GM18909 (cell line): ENCODE results near the gene ADGRD2.
A peak's percentile ranks its signal among the peaks of the same experiment; 100 is the strongest.
"Not testable (repeated sequence)": the region's sequence is repeated elsewhere in the genome, so short reads cannot be mapped to it uniquely, and the experiment has no call there.

Experiments used
- ATAC-seq: cut with Tn5 transposase; IDR thresholded peaks from one replicate; pipeline ENCODE4 v1.9.1; 2021; ENCODE audit warnings: mild to moderate bottlenecking; ENCODE audit not compliant: unreplicated experiment, poor library complexity

ADGRD2 gene, protein sequence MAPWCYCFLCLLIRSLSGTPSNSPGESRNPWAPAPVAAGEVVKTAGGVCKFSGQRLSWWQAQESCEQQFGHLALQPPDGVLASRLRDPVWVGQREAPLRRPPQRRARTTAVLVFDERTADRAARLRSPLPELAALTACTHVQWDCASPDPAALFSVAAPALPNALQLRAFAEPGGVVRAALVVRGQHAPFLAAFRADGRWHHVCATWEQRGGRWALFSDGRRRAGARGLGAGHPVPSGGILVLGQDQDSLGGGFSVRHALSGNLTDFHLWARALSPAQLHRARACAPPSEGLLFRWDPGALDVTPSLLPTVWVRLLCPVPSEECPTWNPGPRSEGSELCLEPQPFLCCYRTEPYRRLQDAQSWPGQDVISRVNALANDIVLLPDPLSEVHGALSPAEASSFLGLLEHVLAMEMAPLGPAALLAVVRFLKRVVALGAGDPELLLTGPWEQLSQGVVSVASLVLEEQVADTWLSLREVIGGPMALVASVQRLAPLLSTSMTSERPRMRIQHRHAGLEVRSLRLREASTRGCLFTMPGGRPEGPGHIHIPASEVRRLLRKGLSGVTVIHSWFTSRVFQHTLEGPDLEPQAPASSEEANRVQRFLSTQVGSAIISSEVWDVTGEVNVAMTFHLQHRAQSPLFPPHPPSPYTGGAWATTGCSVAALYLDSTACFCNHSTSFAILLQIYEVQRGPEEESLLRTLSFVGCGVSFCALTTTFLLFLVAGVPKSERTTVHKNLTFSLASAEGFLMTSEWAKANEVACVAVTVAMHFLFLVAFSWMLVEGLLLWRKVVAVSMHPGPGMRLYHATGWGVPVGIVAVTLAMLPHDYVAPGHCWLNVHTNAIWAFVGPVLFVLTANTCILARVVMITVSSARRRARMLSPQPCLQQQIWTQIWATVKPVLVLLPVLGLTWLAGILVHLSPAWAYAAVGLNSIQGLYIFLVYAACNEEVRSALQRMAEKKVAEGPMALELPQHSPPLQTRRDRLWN

DNA sequence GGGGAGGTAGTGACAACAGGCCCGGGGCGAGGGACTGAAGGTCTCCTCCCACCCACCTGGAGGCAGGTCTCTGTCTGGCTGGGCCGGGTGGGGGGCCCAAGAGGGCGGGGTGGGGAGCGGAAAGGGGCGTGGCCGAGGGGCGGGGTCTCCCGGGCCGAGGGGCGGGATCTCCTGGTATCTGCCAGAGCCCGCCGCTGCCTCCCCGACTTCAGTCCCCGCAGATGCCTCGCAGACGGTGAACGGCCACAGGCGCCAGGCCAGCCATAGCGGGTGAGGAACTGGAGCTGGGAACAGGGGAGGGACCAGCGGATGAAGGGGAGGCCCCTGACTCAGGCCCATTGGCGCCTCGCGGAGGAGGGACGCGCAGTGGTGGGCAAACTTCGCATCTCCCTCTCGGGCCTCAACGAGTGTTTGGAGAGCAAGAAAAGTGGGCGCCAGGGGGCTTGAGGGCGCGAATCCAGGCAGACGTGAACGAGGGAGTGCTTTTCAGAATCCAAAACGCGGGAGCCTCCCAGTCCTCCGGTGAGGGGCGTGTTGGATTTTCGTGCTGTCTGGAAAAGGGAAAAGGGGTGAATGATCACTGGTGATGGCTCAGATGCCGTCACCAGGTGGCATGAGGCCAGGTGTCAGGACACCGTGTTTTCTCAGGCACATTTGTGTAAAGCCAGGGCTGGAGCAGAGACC, at the start of gene ADGRD2:
ADGRD2 (plus strand) TSS at position 211 of the 684 bp plus-strand sequence. CDS start 1,216 bp downstream, outside the sequence.
- ATAC-seq = no peak

DNA sequence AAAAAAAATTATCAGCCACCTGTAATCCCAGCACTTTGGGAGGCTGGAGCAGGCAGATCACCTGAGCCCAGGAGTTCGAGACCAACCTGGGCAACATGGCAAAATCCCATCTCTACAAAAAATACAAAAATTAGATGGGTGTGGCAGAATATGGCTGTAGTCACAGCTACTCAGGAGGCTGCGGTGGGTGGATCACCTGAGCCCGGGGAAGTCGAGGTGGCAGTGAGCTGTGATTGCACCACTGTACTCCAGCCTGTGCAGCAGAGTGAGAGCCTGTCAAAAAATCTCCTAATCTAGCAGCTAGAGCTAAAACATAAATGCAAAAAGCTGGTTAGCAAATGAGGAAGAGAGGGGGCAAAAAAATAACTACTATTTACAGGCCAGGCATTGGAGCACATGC, 47.0 kb upstream of the ADGRD2 start:
- ATAC-seq = no peak

DNA sequence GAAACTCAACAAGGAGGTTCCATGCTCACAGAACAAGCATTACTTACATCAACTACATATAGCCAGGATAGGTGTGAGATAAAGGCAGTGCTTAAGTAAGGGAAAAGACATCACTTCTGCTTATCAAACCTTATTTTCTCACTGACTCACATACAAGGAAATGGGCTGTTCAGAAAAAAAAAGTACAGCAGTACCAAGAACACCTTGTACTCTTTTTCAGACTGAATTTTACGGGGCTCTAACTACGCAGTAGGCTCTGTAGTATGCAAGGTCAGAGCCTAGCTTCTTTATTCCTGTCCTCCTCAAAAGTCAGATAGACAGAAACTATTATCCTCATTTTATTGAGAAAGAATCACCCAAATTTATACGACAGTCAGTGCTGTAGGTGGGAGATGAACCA, 40.8 kb upstream of the ADGRD2 start:
- ATAC-seq = no peak

DNA sequence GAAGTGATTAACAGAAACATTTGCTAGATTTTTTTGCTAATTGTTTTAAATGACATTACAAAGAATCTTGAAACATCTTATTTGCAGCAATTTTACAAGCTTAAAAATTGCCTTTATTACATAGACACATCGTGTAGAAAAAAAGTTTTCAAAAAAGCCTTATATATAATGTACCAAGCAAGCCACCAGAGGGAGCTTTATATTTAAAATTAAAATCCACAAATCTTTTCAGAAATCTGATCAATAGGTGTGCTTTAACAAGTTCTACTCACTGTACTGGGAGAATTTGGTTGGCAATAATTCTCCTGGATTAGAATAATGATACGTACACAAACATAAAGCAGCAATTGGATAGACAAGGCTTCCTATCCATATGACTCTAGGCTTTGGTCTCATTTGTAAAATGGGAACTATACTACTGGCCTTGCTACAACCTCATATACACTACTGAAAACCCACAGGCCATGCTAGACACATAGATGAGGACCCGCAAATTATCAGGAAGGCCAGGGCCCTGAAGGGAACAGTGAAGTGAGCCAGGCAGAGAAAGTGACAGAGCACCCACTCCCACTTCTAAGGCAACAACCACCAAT, 39.8 kb upstream of the ADGRD2 start:
- no peak for ATAC-seq

DNA sequence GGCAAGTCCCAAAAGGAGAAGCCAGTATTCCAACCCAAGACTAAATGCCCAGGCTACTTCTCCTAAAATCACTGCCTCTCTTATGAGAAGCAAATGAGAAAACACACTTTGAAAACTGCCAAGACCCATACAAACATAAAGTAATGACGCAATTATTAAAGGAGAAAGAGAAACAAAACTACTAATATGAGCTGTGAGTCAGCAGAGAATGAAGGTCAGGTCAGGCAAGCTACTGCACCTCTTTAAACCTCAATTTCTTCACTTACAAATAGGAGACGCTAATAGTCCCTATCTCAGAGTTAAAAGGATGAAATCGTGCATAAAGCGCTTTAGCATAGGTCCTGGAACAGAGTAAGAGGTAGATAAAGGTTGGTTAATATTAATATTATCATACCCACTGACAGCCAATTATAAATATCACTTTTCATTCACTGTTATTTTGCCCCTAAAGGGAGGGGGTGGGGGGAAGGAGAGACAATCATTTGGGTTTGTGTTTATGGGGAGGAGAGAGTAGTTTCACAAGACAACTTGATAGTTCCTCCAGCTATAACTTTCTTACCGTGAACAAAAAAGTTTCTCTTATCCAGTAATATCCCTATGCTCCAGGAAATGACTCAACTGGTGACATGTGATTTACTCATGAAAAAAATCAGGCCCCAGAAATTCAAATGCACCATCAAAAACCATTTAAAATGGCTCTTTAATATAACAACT, 38.6 kb upstream of the ADGRD2 start:
- ATAC-seq = no peak

DNA sequence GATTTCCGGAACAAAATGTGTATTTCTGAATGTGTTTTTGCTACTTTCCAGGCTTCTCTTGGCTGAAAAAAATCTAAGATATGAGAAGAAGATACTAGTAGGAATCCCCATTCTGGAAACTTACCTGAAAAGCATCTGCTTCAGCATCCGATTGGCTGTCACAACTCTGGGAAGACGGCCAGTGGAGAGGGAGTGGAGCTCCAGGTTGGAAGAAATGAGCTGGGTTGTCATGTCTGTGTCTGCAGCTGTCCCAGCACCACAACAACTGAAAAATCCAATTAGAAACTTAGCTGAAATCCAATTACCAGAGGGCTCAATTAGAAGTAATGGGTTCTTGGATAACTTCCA, 38.0 kb upstream of the ADGRD2 start:
- no peak for ATAC-seq

DNA sequence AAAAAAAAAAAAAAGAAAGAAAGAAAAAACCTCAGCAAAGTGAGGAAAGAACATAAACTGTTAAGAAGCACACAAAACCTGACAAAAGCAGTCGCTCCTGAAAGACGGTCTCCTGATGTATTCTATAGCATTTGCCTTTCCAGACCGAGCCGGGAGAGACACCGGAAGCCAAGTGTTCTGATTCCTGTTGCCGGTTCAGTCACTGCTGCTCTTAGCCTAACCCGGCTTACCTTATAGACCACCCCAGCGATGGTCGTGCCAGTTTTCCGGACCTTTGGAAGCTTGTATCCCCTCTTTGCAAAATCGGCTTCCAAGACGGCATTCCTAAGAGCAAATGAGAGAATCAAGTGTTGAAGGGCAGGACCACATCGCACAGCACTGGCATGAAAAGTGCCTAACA, 35.6 kb upstream of the ADGRD2 start:
- ATAC-seq = no peak

DNA sequence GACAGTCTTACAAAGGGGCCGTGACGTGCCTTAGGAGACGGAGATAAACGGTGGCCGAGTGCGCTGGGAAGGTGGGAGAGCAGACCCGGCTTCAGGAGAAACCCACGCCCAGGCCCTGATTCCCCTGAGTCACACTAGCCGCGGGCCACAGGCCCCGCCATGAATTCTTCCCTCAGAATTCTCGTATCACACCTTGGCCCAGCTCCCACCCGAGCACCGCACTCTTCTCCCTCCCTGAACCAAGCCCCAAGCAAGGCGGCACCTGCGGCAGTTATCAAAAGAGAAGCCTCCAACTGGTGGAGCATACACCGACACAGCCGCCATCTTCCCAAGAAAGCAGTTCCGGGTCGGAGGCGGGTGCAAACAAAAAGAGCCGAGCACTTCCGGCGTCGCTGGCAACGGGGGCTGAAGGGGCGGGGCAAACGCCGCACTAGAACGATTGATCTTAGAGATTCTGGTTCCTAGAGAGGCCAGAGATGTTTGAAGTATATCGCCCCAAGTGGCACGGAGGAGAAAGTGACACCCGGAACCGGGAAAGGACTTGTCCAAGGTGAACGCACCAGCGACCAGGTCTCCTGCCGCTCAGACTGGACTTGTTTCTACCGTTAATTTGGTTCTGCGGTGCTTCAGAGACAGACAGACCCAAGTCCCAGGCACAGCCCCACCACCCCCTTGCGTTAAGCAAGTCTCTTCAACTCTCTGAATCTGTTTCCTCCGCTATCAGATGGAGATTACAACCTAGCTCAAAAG, 35.0 kb upstream of the ADGRD2 start, which contains the start of gene PSMB7:
PSMB7 (minus strand) TSS at position 341 of the 750 bp plus-strand sequence; CDS start at position 324, 17 bp downstream.
- ATAC-seq = peak; percentile 88

DNA sequence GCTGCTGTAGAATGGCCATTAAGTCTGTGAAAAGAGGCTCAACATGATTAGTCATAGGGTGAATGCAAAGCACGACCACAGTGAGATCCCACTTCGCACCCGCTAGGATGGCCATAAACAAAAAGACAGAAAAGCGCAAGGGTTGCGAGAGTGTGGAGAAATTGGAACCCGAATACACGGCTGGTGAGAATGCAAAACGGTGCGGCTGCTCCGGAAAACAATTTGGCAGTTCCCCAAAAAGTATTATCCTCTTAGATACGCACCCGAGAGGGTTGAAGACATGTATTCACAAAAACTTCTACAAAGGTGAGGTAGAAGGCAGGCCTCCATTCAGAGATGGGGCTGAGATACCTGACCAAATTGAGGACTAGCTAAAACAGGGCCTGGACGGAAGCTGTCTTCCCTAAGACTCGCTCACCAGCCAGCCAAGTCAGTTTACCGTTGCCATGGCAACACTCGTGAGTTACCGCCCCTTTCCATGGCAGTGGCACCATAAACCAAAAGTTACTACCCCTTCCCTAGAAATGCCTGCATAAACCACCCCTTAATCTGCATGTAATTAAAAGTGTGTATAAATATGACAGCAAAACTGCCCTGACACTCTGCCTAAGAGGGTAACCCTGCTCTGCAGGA, 34.3 kb upstream of the ADGRD2 start:
- no peak for ATAC-seq

DNA sequence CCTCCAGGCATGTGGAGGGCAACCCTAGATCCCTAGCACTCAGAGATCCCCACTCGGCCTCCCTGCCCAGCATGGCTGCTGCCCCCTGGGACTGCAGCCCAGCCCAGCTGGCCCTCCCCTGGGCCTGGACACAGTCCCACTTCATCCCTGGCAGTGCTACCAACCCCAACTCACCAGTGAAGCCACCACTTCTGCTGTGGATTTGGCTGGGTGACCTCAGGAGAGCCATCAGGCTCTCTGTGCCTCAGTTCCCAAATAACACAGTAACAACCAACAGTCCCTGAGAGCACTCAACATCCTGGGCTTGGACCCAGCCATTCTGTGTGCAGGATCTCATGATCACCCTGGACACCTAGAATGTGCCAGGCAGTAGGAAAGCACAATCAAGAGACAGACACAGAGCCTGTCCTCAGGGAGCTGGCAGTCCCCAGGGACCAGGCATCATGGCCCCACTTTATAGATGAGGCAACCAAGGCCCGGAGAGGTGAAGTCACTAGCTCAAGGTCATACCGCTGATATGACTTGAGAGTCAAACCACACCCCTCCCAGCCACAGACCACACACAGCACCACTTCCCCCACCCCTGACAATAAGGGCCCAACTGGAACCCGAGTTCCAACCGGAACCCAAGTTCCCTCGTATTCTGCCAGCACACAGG, 30.3 kb upstream of the ADGRD2 start:
- no peak for ATAC-seq

DNA sequence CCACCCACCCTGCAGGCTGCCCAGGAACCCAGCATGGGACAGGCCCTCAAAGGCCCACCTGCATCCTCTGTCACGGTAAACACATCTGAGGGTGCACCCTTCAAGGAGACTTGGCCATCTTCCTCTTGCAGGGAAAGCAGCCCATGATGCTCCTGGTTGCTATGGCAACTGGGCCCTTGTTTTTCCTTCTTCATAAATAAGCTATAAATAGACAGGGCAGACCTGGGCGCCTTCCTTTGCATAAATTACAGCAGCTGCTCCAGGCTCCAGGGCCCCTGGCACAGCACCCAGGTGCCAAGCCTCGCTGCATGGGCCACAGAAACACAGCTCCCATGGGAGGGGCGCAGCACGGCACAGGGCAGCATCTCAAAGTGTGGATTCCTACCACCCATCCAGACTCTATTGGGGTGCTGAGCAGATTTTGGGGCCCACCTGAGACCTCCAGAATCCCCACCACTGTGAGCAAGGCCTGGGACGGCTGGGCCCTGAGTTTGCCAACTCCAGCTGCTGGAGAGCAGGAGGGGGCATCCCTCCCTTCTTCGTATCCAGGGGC, 29.2 kb upstream of the ADGRD2 start:
- ATAC-seq = no peak

DNA sequence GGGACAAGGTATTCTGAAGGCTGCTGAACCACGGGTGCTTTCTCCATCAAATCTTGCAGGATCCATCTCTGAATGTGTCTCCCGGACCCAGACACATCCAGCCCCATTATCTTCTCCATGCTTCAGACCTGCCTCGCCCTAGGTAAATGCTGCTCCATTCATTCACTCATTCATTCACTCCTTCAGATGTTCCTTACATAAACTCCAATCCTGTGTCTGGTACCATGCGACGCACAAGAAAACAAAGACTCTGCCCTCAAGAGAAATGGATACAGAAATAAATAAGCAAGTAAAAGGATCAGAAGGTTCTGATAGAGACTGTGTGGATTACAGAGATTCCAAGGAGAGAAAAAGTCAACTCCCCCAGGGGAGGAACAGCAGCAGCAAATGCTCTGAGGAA, 27.1 kb upstream of the ADGRD2 start:
- ATAC-seq = no peak

DNA sequence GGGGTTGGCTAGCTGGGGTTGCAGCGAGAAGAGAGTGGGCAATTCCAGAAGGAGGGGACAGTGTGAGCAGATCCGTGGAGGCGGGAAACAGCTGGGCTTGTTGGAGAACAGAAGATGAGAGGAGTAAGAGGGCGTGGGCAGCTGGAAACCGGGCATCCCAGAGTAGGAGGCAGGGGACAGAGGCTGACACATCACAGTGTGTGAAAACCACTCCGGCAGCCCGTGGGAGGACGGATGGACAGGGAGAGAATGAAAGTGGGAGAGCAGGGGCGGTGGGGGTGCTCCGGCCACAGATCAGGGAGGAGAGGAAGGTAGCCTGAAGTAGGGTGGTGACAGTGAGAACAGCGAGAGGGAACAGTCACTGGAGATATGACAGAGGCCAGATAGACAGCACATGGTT, 26.7 kb upstream of the ADGRD2 start:
- ATAC-seq = no peak

DNA sequence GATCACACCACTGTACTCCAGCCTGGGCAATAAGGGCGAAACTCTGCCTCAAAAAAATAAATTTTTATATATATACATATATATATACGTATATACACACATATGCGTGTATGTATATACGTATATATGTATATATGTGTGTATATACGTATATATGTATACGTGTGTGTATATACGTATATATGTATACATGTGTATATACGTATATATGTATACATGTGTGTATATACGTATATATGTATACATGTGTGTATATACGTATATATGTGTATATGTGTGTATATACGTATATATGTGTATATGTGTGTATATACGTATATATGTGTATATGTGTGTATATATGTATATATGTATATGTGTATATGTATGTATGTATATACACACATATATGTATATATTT, 24.5 kb upstream of the ADGRD2 start:
- ATAC-seq = not testable (repeated sequence)

DNA sequence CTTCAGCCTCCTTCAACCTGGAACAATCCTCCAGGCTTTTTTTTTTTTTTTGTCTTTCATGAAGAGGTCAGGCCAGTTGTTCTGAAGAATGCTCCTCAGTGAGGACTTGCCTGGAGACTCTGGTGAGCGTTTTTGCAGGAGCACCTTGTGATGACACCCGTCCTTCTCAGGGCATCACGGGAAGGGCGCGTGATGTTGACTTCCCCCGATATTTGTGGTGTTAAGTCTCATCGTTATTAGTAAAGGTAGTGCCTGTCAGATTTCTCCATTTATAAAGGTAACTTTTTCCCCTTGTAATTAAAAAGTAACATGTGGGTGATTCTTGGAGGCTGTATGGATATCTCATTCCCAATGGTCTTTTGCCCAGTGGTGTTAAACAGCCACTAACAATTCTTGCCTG, 23.9 kb upstream of the ADGRD2 start:
- ATAC-seq = no peak

DNA sequence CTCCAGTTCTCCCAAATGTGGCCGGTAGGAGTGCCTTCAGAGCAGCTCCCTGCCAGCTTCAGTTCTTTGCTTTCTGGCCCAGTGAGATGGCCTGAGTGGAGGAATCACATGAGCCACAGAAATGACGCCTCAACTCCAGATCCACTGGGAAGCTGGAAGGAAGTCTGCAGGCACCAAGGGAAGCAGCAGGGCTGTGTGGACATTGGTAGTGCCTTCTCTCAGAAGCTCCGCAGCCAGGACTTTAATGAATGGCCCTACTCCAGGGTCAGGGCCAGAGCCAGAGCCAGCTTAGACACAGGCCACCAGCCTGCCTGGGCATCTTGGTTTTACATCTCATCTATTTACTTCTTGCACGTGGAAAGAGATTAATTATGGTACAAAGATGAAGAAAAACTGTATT, 23.0 kb upstream of the ADGRD2 start:
- ATAC-seq = no peak

DNA sequence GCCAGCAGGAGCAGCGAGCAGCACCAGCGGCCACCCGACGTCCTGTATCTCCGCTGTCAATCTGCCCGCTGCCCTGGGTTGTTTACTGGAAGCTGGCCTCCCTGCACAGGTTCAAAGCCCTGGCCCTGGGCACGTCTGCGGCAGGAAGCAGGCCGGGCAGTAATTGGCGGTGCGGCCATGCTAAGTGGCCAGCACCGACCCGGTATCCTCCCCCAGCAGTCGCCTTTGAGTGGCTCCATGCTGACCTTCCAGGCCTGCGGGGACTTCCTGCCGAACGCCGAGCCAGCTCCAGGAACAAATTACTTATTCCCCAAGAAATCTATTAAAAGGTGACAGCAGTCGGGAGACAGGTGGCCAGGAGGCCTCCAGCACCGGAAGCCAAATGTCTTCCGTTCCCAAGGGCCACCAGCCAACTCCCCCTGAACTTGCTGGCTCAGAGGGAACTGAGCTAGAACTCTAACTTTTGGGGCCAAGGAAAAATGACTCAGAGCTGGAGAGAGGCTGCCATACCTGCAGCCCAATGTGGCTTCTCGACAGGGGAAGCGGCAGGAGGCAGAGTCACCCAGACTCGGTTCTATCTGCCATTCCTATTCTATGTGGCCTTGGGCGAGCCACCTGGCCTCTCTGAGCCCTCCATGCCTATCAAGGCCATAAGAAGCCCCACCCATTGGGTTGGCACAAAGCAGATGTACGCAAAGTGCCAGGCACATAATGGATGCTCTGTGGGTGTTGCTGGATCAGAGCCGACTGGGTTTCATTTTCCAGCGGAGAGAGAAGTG, 21.3 kb upstream of the ADGRD2 start:
- ATAC-seq = no peak
